Keratinocyte (primary cell): Measurements from ENCODE around the gene BNIP3. TPM values are rescaled to one million over a fixed set of nuclear protein-coding genes. Genes with fewer than 3 reads are reported as not detected.

Experiments
- DNase-seq: peaks from one replicate; pipeline ENCODE4 v3.0.0-alpha.2; 2011; ENCODE audit warnings: low read depth, missing footprints, low spot score
- FAIRE-seq: peaks from 2 replicates; lab custom pipeline; 2011; peaks lifted over from hg19 to GRCh38; lab: Jason Lieb, UNC
- H2AFZ ChIP-seq: 2 replicates; pipeline ENCODE4 v1.6.0; 2012; ENCODE audit warnings: low read length, control low read depth, inconsistent platforms; ENCODE audit not compliant: control insufficient read depth
- H3K27ac ChIP-seq: 2 replicates; pipeline ENCODE4 v1.5.1; 2011; ENCODE audit warnings: low read length; ENCODE audit not compliant: control insufficient read depth, insufficient read depth
- H3K27me3 ChIP-seq: 3 replicates; pipeline ENCODE4 v1.6.0; 2011; ENCODE audit warnings: low read length; ENCODE audit not compliant: control insufficient read depth, insufficient read depth; ENCODE audit errors: extremely low read depth
- H3K36me3 ChIP-seq, 2 experiments: 2 replicates in 1 of 2; 3 replicates in 1 of 2; pipeline ENCODE4 v1.5.1; 2011; ENCODE audit warnings: low read length in 2 of 2, mild to moderate bottlenecking in 1 of 2; ENCODE audit not compliant: control insufficient read depth in 2 of 2, insufficient read depth in 2 of 2; ENCODE audit errors: extremely low read depth in 1 of 2
- H3K4me1 ChIP-seq: 3 replicates; pipeline ENCODE4 v1.5.1; 2011; ENCODE audit warnings: low read length; ENCODE audit not compliant: control insufficient read depth, insufficient read depth; ENCODE audit errors: extremely low read depth
- H3K4me2 ChIP-seq: 3 replicates; pipeline ENCODE4 v1.6.0; 2011; ENCODE audit warnings: low read depth, low read length; ENCODE audit not compliant: control insufficient read depth, insufficient read depth; ENCODE audit errors: extremely low read depth
- H3K4me3 ChIP-seq, 3 experiments: fragments of 200-600 bp in 1 of 3; sonication (generic) in 1 of 3; 2 replicates in 2 of 3; 3 replicates in 1 of 3; pipeline ENCODE4 v1.5.1; 2011 to 2016; ENCODE audit warnings: low read length in 3 of 3, mild to moderate bottlenecking in 3 of 3, control low read depth in 2 of 3, inconsistent platforms in 1 of 3, low read depth in 1 of 3, mixed read lengths in 1 of 3, mixed run types in 1 of 3, moderate library complexity in 1 of 3; ENCODE audit not compliant: control insufficient read depth in 2 of 3, insufficient read depth in 2 of 3; ENCODE audit errors: extremely low read depth in 1 of 3
- H3K79me2 ChIP-seq: 2 replicates; pipeline ENCODE4 v1.6.0; 2012; ENCODE audit warnings: low read length; ENCODE audit not compliant: control insufficient read depth, insufficient read depth
- H3K9ac ChIP-seq: 3 replicates; pipeline ENCODE4 v1.6.0; 2011; ENCODE audit warnings: low read length; ENCODE audit not compliant: control insufficient read depth, insufficient read depth; ENCODE audit errors: extremely low read depth
- H3K9me1 ChIP-seq: 3 replicates; pipeline ENCODE4 v1.6.0; 2011; ENCODE audit warnings: low read length; ENCODE audit not compliant: control insufficient read depth, insufficient read depth; ENCODE audit errors: extremely low read depth
- H3K9me3 ChIP-seq: 2 replicates; pipeline ENCODE4 v1.5.1; 2012; ENCODE audit warnings: low read depth, low read length; ENCODE audit not compliant: control insufficient read depth
- H4K20me1 ChIP-seq: 3 replicates; pipeline ENCODE4 v1.6.0; 2011; ENCODE audit warnings: low read length; ENCODE audit not compliant: control insufficient read depth, insufficient read depth; ENCODE audit errors: extremely low read depth
- CTCF ChIP-seq, 3 experiments: IDR thresholded peaks in 1 of 3; conservative IDR thresholded peaks in 1 of 3; optimal IDR thresholded peaks in 1 of 3; 2 replicates in 2 of 3; 3 replicates in 1 of 3; pipeline versions ENCODE3 to v1.5.1; 2011; ENCODE audit warnings: low read length in 3 of 3, mild to moderate bottlenecking in 3 of 3, moderate library complexity in 2 of 3, control low read depth in 1 of 3, inconsistent platforms in 1 of 3; ENCODE audit not compliant: insufficient read depth in 2 of 3; ENCODE audit errors: extremely low read depth in 1 of 3
- EZH2 ChIP-seq: IDR thresholded peaks from one replicate; pipeline ENCODE4 v1.6.1; 2012; ENCODE audit warnings: inconsistent platforms, mild to moderate bottlenecking, low read length, moderate library complexity
- dilution Hi-C: fragments of 300-500 bp; cut with MboI; formaldehyde crosslinking; loops from one replicate; pipeline ENCODE4 v1.7.0; 2020; ENCODE audit warnings: low sequenced_read_pairs; ENCODE audit not compliant: extremely low pct_ligation_motif_present
- polyA plus RNA-seq, 5 experiments: library from polyadenylated mRNA; depleted of rRNA in 3 of 5; stranded (reverse) in 3 of 5; stranded (forward) in 1 of 5; unstranded in 1 of 5; fragments of >200 nt; gene quantifications; 1 replicate in 1 of 5; 2 replicates in 3 of 5; 3 replicates in 1 of 5; pipeline versions ENCODE4 v1.2.1 to v1.2.3, GENCODE V29; 2011 to 2012; ENCODE audit warnings: missing spikeins in 2 of 5, low read depth in 1 of 5, low replicate concordance in 1 of 5

BNIP3 gene
- polyA plus RNA-seq, 1 donor (not counting 4 experiments of a cell fraction or from before 2014, with no cell fraction given): 77.9 TPM

- TF ChIP-seq EZH2 (no peak), CTCF (optimal IDR thresholded peaks at IDR 0.05 in 1 of 3, IDR thresholded peaks at IDR 0.05 in 1 of 3, conservative IDR thresholded peaks at IDR 0.05 in 1 of 3; ENCODE audit: extremely low read depth in 1 of 3, insufficient read depth in 2 of 3, low read length in 3 of 3) (no peak)
- dilution Hi-C loops: no loop called here
- Histone ChIP-seq H3K79me2 (no peaks in the 10 kb centered on the region), H3K9me1 (no peaks in the 10 kb centered on the region), H3K9ac (no peak overlapping the region), H2AFZ (no peak overlapping the region), H3K4me2 (no peak overlapping the region), H3K36me3 (no peaks in the 10 kb centered on the region), H3K4me3 (no peak overlapping the region), H3K27ac (no peak overlapping the region), H4K20me1 (no peaks in the 10 kb centered on the region), H3K9me3 (no peaks in the 10 kb centered on the region), H3K4me1 (no peaks in the 10 kb centered on the region), H3K27me3 (no peaks in the 10 kb centered on the region)
- no peak for DNase-seq
- FAIRE-seq: no peak
These were observed 26.0 kb upstream of the BNIP3 start for GRCh38 chr10:132007681-132008080.

GRCh38 chr10:132006966-132007365 is 25.2 kb upstream of the BNIP3 start:
- DNase-seq (no peak), FAIRE-seq (no peak)
- H4K20me1 ChIP-seq: no peaks in the 10 kb centered on the region
- H3K27me3 ChIP-seq: no peaks in the 10 kb centered on the region
- no peak overlapping the region for H3K4me2 ChIP-seq
- H3K36me3 ChIP-seq: no peaks in the 10 kb centered on the region
- H2AFZ ChIP-seq: no peak overlapping the region
- dilution Hi-C loops: no loop called here
- no peaks in the 10 kb centered on the region for H3K79me2 ChIP-seq
- no peak for TF ChIP-seq EZH2
- TF ChIP-seq CTCF (optimal IDR thresholded peaks at IDR 0.05 in 1 of 3, IDR thresholded peaks at IDR 0.05 in 1 of 3, conservative IDR thresholded peaks at IDR 0.05 in 1 of 3; ENCODE audit: extremely low read depth in 1 of 3, insufficient read depth in 2 of 3, low read length in 3 of 3): no peak
- H3K4me3 ChIP-seq: no peak overlapping the region
- H3K4me1 ChIP-seq: no peaks in the 10 kb centered on the region
- H3K27ac ChIP-seq: no peak overlapping the region
- H3K9me3 ChIP-seq: no peaks in the 10 kb centered on the region
- H3K9me1 ChIP-seq: no peaks in the 10 kb centered on the region
- no peak overlapping the region for H3K9ac ChIP-seq
